Liver (tissue), 3 donors: ENCODE results near the gene COL7A1.

Experiments
- RAD21 ChIP-seq, 2 donors: IDR thresholded peaks; 2 replicates each; pipeline ENCODE4 v1.6.1; 2016; ENCODE audit warnings: antibody characterized with exemption in 2 of 2, mild to moderate bottlenecking in 2 of 2
- SP1 ChIP-seq: IDR thresholded peaks from 2 replicates; pipeline ENCODE4 v1.6.1; 2018; ENCODE audit warnings: antibody characterized with exemption, mild to moderate bottlenecking
- TF ChIP-seq, protein P1 (sequence below): fragments of 150-350 bp; IDR thresholded peaks from 2 replicates; pipeline ENCODE4 v1.5.1; 2017; ENCODE audit warnings: improper control_type of control experiment, low read depth, low read length; ENCODE audit not compliant: missing input control
- TF ChIP-seq, protein P2 (sequence below): IDR thresholded peaks from 2 replicates; pipeline ENCODE4 v1.6.1; 2016; ENCODE audit warnings: antibody characterized with exemption, mild to moderate bottlenecking
- donor health status: healthy.
- donor health status: healthy.

DNA sequence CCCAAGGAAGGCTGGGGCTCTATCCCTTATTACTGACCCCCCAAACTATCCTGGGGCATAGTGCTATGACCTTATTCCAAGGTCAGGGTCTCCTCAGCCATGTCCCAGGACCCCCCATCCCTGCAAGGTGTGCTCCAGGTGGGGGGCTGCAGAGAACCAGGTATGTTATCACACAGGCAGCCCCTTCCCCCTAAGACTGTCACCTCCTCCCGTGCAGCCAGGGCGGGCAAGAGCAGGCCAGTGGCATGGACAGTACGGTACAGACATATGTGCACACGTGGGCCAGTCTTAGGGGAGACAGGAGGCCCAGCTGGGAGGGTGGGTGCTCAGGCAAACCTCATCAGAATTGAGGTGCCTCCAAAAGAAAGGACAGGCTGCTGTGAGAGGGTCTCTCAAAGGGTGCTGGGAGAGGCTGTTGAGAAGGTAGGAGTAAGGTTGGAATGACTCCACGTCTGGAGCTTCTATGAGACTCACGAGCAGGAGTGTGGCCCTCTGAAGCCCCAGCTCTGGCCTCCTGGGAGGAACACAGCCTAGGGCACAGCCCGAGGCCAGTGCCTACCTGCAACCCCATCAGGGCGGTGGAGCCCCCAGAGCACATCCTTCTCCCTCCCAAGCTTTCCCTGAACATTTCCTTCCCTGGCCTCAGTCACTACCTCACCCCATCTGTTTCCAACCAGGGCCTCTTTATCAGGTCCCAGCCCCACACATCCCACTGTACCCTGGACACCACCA is 1.7 kb upstream of the COL7A1 start:
- TF ChIP-seq, protein P1, sequence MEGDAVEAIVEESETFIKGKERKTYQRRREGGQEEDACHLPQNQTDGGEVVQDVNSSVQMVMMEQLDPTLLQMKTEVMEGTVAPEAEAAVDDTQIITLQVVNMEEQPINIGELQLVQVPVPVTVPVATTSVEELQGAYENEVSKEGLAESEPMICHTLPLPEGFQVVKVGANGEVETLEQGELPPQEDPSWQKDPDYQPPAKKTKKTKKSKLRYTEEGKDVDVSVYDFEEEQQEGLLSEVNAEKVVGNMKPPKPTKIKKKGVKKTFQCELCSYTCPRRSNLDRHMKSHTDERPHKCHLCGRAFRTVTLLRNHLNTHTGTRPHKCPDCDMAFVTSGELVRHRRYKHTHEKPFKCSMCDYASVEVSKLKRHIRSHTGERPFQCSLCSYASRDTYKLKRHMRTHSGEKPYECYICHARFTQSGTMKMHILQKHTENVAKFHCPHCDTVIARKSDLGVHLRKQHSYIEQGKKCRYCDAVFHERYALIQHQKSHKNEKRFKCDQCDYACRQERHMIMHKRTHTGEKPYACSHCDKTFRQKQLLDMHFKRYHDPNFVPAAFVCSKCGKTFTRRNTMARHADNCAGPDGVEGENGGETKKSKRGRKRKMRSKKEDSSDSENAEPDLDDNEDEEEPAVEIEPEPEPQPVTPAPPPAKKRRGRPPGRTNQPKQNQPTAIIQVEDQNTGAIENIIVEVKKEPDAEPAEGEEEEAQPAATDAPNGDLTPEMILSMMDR: no peak
- TF ChIP-seq RAD21 (IDR thresholded peaks at IDR 0.05) (no peak), SP1 (no peak)
- TF ChIP-seq, protein P2, sequence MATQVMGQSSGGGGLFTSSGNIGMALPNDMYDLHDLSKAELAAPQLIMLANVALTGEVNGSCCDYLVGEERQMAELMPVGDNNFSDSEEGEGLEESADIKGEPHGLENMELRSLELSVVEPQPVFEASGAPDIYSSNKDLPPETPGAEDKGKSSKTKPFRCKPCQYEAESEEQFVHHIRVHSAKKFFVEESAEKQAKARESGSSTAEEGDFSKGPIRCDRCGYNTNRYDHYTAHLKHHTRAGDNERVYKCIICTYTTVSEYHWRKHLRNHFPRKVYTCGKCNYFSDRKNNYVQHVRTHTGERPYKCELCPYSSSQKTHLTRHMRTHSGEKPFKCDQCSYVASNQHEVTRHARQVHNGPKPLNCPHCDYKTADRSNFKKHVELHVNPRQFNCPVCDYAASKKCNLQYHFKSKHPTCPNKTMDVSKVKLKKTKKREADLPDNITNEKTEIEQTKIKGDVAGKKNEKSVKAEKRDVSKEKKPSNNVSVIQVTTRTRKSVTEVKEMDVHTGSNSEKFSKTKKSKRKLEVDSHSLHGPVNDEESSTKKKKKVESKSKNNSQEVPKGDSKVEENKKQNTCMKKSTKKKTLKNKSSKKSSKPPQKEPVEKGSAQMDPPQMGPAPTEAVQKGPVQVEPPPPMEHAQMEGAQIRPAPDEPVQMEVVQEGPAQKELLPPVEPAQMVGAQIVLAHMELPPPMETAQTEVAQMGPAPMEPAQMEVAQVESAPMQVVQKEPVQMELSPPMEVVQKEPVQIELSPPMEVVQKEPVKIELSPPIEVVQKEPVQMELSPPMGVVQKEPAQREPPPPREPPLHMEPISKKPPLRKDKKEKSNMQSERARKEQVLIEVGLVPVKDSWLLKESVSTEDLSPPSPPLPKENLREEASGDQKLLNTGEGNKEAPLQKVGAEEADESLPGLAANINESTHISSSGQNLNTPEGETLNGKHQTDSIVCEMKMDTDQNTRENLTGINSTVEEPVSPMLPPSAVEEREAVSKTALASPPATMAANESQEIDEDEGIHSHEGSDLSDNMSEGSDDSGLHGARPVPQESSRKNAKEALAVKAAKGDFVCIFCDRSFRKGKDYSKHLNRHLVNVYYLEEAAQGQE: no peak
